Stimulated activated CD4-positive, alpha-beta T cell treated with anti-CD3 and anti-CD28 coated beads, Interleukin-2, amount 100 ng/mL, for 4 hours (primary cell): ENCODE data around the gene PPP1R9B.

Source experiments
- DNase-seq: peaks from one replicate; pipeline ENCODE4 v3.0.0-alpha.2; 2020; ENCODE audit warnings: low read depth

The PPP1R9B gene

GRCh38 chr17:50122945-50123344, 27.5 kb downstream of the PPP1R9B start:
- no peak for DNase-seq

- no peak for DNase-seq
Observed at GRCh38 chr17:50120475-50121253, 29.8 kb downstream of the PPP1R9B start.

- DNase-seq, result no peak
Observed at GRCh38 chr17:50118828-50119218, 31.7 kb downstream of the PPP1R9B start.

- DNase-seq, result no peak
Observed at GRCh38 chr17:50118076-50118827, 32.2 kb downstream of the PPP1R9B start.

- peak; percentile 55 for DNase-seq
Observed at GRCh38 chr17:50117202-50118051, 33.0 kb downstream of the PPP1R9B start.

- DNase-seq, result no peak
Observed at GRCh38 chr17:50115756-50116155, 34.7 kb downstream of the PPP1R9B start.

- DNase-seq, result no peak
Observed at GRCh38 chr17:50114849-50115357, 35.6 kb downstream of the PPP1R9B start.

GRCh38 chr17:50114401-50114800, 36.1 kb downstream of the PPP1R9B start:
- no peak for DNase-seq

- no peak for DNase-seq
Observed at GRCh38 chr17:50113624-50114320, 36.7 kb downstream of the PPP1R9B start.

- no peak for DNase-seq
Observed at GRCh38 chr17:50112694-50113093, 37.8 kb downstream of the PPP1R9B start.

- DNase-seq, result no peak
Observed at GRCh38 chr17:50111673-50112655, 38.5 kb downstream of the PPP1R9B start.

- DNase-seq, result no peak
Observed at GRCh38 chr17:50110591-50111349, 39.7 kb downstream of the PPP1R9B start.

- no peak for DNase-seq
Observed at GRCh38 chr17:50109785-50110184, 40.7 kb downstream of the PPP1R9B start.

- DNase-seq, result no peak
Observed at GRCh38 chr17:50109207-50109606, 41.3 kb downstream of the PPP1R9B start.

GRCh38 chr17:50108556-50108955, 41.9 kb downstream of the PPP1R9B start:
- DNase-seq, result no peak

- no peak for DNase-seq
Observed at GRCh38 chr17:50107790-50108414, 42.6 kb downstream of the PPP1R9B start.

GRCh38 chr17:50106393-50107131, 43.9 kb downstream of the PPP1R9B start:
- DNase-seq, result no peak

GRCh38 chr17:50105811-50106210, 44.7 kb downstream of the PPP1R9B start:
- no peak for DNase-seq
